HG03135 (cell line): ENCODE data around the gene IGF1R.

ENCODE experiments used
- ATAC-seq: cut with Tn5 transposase; IDR thresholded peaks from one replicate; pipeline ENCODE4 v1.9.1; 2021; ENCODE audit warnings: mild to moderate bottlenecking, moderate library complexity; ENCODE audit not compliant: unreplicated experiment

IGF1R gene

GRCh38 chr15:98792117-98792516 is 143.8 kb downstream of the IGF1R start:
- ATAC-seq = no peak

DNA sequence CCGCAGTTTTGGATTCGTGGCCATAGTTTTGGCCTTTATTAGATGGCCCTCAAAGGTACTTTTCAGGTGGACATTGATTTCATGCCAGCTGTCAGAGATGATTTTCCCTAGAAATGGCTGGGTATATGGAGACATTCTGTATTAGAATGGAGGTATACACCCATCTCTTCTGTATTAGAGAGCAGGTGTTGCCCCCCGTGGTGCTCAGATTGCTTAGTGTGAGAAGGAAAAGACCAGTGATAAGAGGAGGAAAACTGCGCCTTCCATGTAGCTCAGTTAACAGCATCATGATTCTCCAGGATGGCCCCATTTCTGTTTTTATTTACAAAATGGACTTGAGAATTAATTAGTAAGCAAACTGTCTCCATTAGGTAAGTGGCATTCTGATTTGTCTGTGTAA is 145.9 kb downstream of the IGF1R start:
- ATAC-seq = no peak

DNA sequence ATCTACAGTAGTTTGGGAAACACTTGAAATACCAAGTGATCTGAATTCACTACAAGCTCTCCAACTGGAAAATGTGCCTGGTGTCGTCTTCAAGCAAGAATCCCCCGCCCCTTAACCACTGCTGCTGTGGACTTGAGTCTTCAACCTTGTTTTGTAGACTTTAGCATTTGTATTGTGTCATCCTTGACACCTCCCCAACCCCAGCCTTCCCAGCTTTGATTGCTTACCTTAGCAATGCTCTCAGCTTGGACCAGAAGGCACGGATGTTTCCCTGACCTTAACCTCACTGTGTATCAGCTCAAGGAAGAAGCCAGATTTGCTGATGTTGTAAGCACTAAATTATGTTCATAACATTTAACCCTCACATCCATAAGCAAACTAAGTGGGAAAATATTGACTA is 146.4 kb downstream of the IGF1R start:
- no peak for ATAC-seq

- ATAC-seq = no peak
Observed at GRCh38 chr15:98795980-98796379, 147.6 kb downstream of the IGF1R start.

DNA sequence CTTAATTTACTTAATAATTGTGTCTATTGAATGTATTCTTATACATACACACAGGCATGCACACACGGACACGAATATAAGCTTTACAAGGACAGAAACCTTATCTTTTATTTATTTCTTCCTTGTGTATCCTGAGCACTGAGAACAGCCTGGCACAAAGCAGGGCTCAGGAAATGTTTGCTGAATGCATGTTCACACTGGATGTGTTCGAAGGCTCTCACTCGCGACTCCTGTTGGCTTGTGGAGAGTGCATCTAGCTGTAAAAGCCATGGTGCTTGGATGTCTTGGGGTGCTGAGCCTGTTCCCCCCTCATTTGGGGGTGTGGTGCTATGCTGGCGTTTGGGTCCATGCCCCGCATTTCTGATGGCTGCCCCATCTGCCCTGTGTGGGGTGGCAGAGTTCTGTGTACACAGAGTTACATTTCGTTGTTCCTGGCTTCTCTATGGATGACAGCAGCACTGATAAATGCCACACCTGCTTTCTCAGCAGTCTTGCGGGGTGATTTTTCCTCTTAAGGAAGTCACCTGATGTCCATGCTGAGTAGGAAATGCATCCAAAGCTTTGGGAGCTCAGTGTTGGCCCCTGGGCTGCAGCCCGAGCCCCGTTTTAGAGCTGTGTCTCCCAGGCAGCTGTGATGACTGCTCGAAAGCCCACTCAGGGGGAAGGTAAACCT is 148.5 kb downstream of the IGF1R start:
- no peak for ATAC-seq

GRCh38 chr15:98798375-98798893 is 150.1 kb downstream of the IGF1R start:
- no peak for ATAC-seq

DNA sequence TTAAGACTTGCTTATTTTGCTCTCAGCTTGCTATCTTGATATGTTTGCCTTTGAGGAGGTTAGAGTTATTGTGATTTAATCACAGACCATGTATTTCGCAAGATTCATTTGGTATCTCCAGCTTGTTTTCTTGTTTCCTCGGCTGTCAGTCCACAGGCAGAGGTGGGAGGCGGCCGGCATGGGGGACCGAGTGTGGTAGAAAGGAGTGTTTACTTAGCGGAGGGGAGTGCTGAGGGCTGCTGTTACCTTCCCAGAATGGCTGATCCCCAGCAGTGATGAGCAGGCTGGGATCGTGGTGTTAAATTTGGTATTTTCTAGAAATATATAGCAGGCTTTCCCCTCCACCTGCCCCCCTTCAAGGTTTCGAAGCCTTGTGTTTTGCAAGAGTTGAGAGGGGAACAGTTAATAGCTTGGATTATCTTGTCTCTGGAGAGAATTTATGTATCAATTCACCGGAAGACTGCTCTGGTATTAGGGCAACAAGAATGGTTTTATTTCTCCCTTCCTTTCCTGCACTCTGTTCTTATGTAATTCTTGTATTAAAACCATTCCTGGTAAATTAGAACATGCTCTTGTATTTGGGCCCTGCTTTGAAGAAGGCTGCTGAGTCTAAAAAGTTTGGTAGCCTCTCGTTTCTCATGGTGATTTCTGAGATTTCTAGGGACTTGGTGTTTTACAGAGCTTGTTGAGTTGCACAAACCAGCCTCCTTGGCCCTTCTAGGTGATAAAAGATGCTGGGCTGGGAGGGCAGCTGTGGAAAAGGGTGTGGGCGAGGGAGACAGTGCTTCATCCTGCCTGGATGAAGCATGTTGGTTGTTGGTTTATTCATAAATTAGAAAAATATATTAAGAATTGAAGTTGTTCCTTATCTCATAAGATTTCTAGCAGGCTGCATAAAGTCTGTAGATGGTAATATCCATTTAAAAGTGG is 151.4 kb downstream of the IGF1R start:
- no peak for ATAC-seq

DNA sequence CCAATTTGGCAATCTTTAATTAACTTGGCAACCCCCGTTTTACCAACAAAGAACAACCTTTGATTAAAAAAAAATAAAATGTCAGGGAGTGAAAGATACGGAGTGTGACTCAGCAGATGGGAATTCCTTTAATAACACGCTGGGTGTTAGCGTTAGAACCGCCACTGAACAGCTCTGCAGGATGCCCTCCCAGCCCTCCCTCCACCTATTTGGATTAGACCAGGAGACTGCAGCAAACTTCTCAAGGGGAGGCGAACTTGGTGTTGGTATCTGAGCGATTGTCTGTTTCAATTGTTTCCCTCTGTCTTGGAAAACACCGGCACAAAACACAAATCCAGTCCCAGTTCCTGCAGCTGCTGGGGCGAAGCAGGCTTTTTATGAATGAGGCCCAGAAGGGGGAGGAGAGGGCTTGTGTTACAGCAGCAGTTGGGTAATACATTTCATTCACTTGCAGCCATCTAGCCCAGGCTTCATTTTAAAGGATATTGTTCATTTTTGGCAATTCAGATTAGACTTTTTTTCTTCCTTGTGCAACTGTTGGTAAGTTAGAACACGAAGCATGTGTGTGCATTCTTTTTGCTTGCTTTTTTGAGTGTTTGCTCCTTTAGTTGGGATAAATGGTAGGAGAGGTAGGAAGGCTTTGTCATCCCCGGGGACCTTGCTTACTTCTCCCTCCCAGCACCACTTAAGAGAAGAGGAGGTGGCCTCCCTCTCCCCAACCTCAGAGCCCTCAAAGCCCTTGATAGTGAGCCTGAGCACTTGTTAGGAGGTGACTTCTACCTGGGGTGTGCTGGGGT is 152.3 kb downstream of the IGF1R start:
- no peak for ATAC-seq

- no peak for ATAC-seq
Observed at GRCh38 chr15:98801234-98801561, 152.9 kb downstream of the IGF1R start.

GRCh38 chr15:98802187-98802586 is 153.8 kb downstream of the IGF1R start:
- no peak for ATAC-seq

- ATAC-seq = no peak
Observed at GRCh38 chr15:98803228-98804056, 155.1 kb downstream of the IGF1R start.

GRCh38 chr15:98804057-98804380 is 155.7 kb downstream of the IGF1R start:
- ATAC-seq = no peak

DNA sequence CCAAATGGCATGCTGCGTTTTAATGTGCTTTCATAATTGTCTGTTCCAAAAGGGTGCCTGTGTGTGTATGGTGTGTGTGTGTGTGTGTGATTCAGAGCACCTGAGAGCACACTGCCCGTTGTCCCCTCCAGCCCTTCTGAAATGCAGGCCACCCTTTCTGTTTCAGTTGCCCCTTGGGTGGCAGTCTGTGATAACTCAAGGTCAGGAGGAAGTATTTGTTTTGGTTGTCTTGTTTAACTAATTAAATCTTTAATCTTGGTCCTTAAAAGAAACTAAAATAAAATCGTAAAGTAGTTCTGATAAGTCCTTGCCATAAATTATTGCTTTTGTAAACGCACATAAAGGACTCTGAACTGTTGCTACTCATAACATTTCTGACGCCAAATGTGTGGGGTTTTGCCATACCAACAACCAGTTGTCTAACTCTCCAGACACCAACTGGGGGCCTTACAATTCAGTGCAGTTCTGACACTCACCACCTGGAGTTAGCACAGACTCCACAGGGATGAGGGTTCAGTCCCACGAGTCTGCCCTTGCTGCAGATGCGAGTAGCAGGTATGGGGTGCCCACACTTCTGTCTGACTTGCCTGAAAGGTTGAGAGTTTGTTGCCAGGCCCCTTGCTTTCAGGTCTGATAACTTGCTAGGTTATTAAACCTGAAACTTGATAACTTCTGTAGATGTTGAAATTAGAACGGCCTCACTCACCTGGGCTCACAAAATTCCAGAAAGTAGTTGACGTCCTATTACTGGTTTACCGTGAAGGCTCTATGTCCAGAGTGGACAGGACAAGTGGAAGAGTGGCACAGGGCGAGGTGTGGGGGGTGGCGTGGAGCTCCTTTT is 157.3 kb downstream of the IGF1R start:
- no peak for ATAC-seq

DNA sequence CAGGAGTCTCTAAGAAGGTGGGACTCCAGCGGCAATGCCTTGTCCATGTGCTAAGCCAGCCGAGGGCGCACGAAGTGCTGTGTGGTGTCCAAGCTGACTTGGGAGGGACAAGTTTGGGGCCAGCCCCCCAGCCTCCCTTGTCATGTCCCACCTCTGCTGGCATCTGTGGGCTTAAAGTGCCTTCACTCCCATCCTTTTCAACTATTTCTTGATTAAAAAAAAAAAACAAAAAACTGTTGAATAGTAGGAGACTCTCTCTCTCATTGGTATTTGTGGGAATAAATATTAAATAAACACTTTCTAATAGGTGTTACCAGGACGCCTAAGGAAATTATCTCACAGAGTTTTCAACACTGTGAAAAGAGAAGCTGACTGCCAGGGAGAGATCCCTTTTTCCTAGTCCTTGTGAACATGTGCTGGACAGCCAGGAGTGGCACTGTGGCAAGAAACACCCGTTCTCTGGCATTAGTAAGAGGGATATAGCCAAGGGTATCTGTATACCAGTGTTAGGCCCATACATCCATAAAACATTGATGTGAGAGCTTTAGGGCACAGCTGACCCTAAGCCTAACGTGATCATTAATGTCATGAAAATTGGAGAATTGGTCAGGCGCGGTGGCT is 158.0 kb downstream of the IGF1R start:
- ATAC-seq = no peak

GRCh38 chr15:98807262-98807661 is 158.9 kb downstream of the IGF1R start:
- no peak for ATAC-seq

DNA sequence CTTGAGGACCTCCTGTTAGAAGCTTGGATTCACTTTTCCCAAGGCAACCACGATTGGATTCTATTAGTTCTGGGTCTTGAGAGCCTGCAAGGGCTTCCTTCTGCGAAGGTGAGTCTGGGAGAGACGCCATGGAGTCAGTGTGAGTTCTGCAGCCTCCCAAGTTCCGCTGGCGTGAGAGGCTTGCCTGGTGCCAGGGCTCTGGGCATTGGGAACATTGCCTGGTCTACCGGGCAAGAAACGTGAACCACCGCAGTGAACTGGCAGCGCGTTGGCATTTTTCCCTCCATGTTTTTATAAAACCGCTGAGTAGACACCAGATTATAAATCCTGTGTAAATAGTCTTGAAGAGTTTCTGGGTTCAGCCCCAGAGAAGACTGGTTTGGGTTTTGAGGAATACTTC is 160.9 kb downstream of the IGF1R start:
- ATAC-seq = no peak

- no peak for ATAC-seq
Observed at GRCh38 chr15:98812716-98813446, 164.5 kb downstream of the IGF1R start.

- ATAC-seq = no peak
Observed at GRCh38 chr15:98813951-98814350, 165.6 kb downstream of the IGF1R start.

- ATAC-seq = no peak
Observed at GRCh38 chr15:98815207-98815606, 166.9 kb downstream of the IGF1R start.
